Hepatocyte (in vitro differentiated cells): ENCODE data around the gene ZFP62. TPM values are rescaled to one million over a fixed set of nuclear protein-coding genes. Genes with fewer than 3 reads are reported as not detected.
A peak's percentile ranks its signal among the peaks of the same experiment; 100 is the strongest.

ENCODE experiments used
- DNase-seq: peaks from one replicate; pipeline ENCODE4 v3.0.0-alpha.2; 2016; ENCODE audit warnings: low spot score
- H2AFZ ChIP-seq: fragments of 200-600 bp; sonication (generic); 2 replicates; pipeline ENCODE4 v1.6.0; 2016; ENCODE audit warnings: antibody characterized with exemption, mild to moderate bottlenecking
- H3K27ac ChIP-seq: fragments of 200-600 bp; sonication (generic); 2 replicates; pipeline ENCODE4 v1.5.1; 2016; ENCODE audit warnings: mild to moderate bottlenecking
- H3K27me3 ChIP-seq: fragments of 200-600 bp; sonication (generic); 2 replicates; pipeline ENCODE4 v1.6.1; 2016
- H3K36me3 ChIP-seq: fragments of 200-600 bp; sonication (generic); replicated peaks from 2 replicates; pipeline ENCODE4 v1.5.1; 2016; ENCODE audit warnings: low read depth; ENCODE audit not compliant: insufficient read depth
- H3K4me1 ChIP-seq: fragments of 200-600 bp; sonication (generic); 2 replicates; pipeline ENCODE4 v1.5.1; 2016; ENCODE audit warnings: mild to moderate bottlenecking, moderate library complexity; ENCODE audit not compliant: insufficient read depth
- H3K4me2 ChIP-seq: fragments of 200-600 bp; sonication (generic); 2 replicates; pipeline ENCODE4 v1.6.0; 2016
- H3K4me3 ChIP-seq: fragments of 200-600 bp; sonication (generic); 2 replicates; pipeline ENCODE4 v1.5.1; 2016; ENCODE audit warnings: mild to moderate bottlenecking
- H3K79me2 ChIP-seq: fragments of 200-600 bp; sonication (generic); 2 replicates; pipeline ENCODE4 v1.6.0; 2017; ENCODE audit warnings: mild to moderate bottlenecking
- H3K9me2 ChIP-seq: fragments of 200-600 bp; sonication (generic); replicated peaks from 2 replicates; pipeline ENCODE4 v1.6.0; 2017; ENCODE audit warnings: mild to moderate bottlenecking; ENCODE audit not compliant: insufficient read depth
- H3K9me3 ChIP-seq: fragments of 200-600 bp; sonication (generic); 2 replicates; pipeline ENCODE4 v1.5.1; 2016; ENCODE audit warnings: low read depth, mild to moderate bottlenecking
- H4K20me1 ChIP-seq: fragments of 200-600 bp; sonication (generic); 2 replicates; pipeline ENCODE4 v1.6.0; 2016; ENCODE audit warnings: mild to moderate bottlenecking; ENCODE audit not compliant: insufficient read depth, poor library complexity, severe bottlenecking
- CTCF ChIP-seq: fragments of 200-600 bp; sonication (generic); IDR thresholded peaks from 2 replicates; pipeline ENCODE4 v1.5.1; 2016; ENCODE audit warnings: antibody characterized with exemption, mild to moderate bottlenecking; ENCODE audit not compliant: poor library complexity
- EZH2 ChIP-seq: fragments of 200-600 bp; sonication (generic); IDR thresholded peaks from 2 replicates; pipeline ENCODE4 v1.6.1; 2016; ENCODE audit warnings: antibody characterized with exemption, mild to moderate bottlenecking, borderline replicate concordance
- EZH2phosphoT487 ChIP-seq: fragments of 200-600 bp; sonication (generic); IDR thresholded peaks from one replicate; pipeline ENCODE4 v1.6.1; 2018; ENCODE audit warnings: antibody characterized with exemption, mild to moderate bottlenecking, low read depth, moderate library complexity; ENCODE audit not compliant: unreplicated experiment, severe bottlenecking
- WGBS: methylation state at CpG from one replicate; pipeline ENCODE4 v1.1.6; 2016; ENCODE audit warnings: low lambda C conversion rate; ENCODE audit errors: missing lambda C conversion rate; 5-methylcytosine and 5-hydroxymethylcytosine counted together
- polyA plus RNA-seq: library from polyadenylated mRNA; unstranded; fragments of >200 nt; fragmentation: Nextera tagmentation; extraction: Ambion mirVana; gene quantifications from 2 replicates; pipeline ENCODE4 v1.2.1, GENCODE V29; 2016
- total RNA-seq: library from RNA; depleted of rRNA; stranded (reverse); fragments of >200 nt; gene quantifications from 2 replicates; pipeline ENCODE4 v1.2.3, GENCODE V29; 2014

The ZFP62 gene
- total and polyA plus RNA-seq, 2 experiments from 2014 or later: 13.5 to 31.7 TPM

GRCh38 chr5:180862645-180863044, 1.6 kb upstream of the ZFP62 start:
- H2AFZ ChIP-seq: no peak overlapping the region
- no peaks in the 10 kb centered on the region for H3K36me3 ChIP-seq
- H3K9me3 ChIP-seq: no peaks in the 10 kb centered on the region
- H3K27ac ChIP-seq: no peak overlapping the region
- WGBS: 60% methylated on average over 11 of the region's 11 CpGs
- no peak for DNase-seq
- H3K4me1 ChIP-seq: peaks cover 14% of the 10 kb centered on the region
- H3K9me2 ChIP-seq: no peaks in the 10 kb centered on the region
- H4K20me1 ChIP-seq: no peaks in the 10 kb centered on the region
- H3K27me3 ChIP-seq: no peaks in the 10 kb centered on the region
- H3K4me3 ChIP-seq: no peak overlapping the region
- TF ChIP-seq CTCF (no peak), EZH2phosphoT487 (no peak), EZH2 (no peak)
- H3K79me2 ChIP-seq: peaks cover 24% of the 10 kb centered on the region
- H3K4me2 ChIP-seq: no peak overlapping the region

GRCh38 chr5:180860273-180860886, 696 bp downstream of the ZFP62 start:
- peaks cover 9% of the 10 kb centered on the region for H3K4me1 ChIP-seq
- H3K27me3 ChIP-seq: no peaks in the 10 kb centered on the region
- H3K36me3 ChIP-seq: no peaks in the 10 kb centered on the region
- peak overlapping the region; percentile 87 for H2AFZ ChIP-seq
- peak; percentile 57 for DNase-seq
- H4K20me1 ChIP-seq: no peaks in the 10 kb centered on the region
- no peaks in the 10 kb centered on the region for H3K9me2 ChIP-seq
- 2% methylated on average over 17 of the region's 18 CpGs for WGBS
- H3K79me2 ChIP-seq: peaks cover 44% of the 10 kb centered on the region
- TF ChIP-seq EZH2 (no peak), EZH2phosphoT487 (no peak), CTCF (peak; percentile 19)
- peak overlapping the region; percentile 86 for H3K4me2 ChIP-seq
- H3K4me3 ChIP-seq: peak overlapping the region; percentile 74
- no peaks in the 10 kb centered on the region for H3K9me3 ChIP-seq
- peak overlapping the region; percentile 94 for H3K27ac ChIP-seq

GRCh38 chr5:180858586-180858985, 2.5 kb downstream of the ZFP62 start:
- no peaks in the 10 kb centered on the region for H3K9me3 ChIP-seq
- TF ChIP-seq EZH2: no peak
- no peak for TF ChIP-seq EZH2phosphoT487
- TF ChIP-seq CTCF: no peak
- 99% methylated on average over 6 of the region's 6 CpGs for WGBS
- no peak overlapping the region for H2AFZ ChIP-seq
- H3K4me2 ChIP-seq: no peak overlapping the region
- no peaks in the 10 kb centered on the region for H3K36me3 ChIP-seq
- H3K27me3 ChIP-seq: no peaks in the 10 kb centered on the region
- no peaks in the 10 kb centered on the region for H4K20me1 ChIP-seq
- H3K4me1 ChIP-seq: peaks cover 8% of the 10 kb centered on the region
- no peak overlapping the region for H3K4me3 ChIP-seq
- no peak overlapping the region for H3K27ac ChIP-seq
- H3K79me2 ChIP-seq: peaks cover 52% of the 10 kb centered on the region
- H3K9me2 ChIP-seq: no peaks in the 10 kb centered on the region
- DNase-seq: no peak
